GM12872 (cell line): ENCODE data around the gene C16orf78.
A peak's percentile ranks its signal among the peaks of the same experiment; 100 is the strongest.

ENCODE experiments used
- TF ChIP-seq, protein P1 (sequence below): IDR thresholded peaks from 3 replicates; pipeline ENCODE4 v1.5.1; 2011; ENCODE audit warnings: low read depth, mild to moderate bottlenecking, low read length, moderate library complexity; ENCODE audit not compliant: insufficient read depth

The C16orf78 gene

DNA sequence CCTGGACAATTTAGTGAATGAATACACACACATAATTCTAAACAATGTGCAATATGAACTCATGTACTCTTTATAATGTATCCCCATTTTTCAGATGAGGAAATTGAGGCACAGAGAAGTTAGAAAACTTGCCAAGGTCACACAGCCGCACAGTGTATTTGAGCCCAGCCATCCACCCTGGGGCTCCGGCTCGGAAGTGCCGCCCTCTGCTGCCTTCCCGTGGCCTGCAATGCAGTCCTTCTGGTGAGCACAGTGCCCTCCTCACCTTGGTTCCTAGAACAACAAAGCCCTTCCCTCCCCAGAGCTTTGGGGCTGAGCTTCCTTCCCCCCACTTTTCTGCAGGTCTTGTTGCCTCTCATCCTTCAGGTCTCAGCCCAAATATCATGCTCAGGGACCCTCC, 63.7 kb downstream of the C16orf78 start:
- TF ChIP-seq, protein P1, sequence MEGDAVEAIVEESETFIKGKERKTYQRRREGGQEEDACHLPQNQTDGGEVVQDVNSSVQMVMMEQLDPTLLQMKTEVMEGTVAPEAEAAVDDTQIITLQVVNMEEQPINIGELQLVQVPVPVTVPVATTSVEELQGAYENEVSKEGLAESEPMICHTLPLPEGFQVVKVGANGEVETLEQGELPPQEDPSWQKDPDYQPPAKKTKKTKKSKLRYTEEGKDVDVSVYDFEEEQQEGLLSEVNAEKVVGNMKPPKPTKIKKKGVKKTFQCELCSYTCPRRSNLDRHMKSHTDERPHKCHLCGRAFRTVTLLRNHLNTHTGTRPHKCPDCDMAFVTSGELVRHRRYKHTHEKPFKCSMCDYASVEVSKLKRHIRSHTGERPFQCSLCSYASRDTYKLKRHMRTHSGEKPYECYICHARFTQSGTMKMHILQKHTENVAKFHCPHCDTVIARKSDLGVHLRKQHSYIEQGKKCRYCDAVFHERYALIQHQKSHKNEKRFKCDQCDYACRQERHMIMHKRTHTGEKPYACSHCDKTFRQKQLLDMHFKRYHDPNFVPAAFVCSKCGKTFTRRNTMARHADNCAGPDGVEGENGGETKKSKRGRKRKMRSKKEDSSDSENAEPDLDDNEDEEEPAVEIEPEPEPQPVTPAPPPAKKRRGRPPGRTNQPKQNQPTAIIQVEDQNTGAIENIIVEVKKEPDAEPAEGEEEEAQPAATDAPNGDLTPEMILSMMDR = 0 out of 3 replicates have a peak, but pooled peaks have one; percentile 3

DNA sequence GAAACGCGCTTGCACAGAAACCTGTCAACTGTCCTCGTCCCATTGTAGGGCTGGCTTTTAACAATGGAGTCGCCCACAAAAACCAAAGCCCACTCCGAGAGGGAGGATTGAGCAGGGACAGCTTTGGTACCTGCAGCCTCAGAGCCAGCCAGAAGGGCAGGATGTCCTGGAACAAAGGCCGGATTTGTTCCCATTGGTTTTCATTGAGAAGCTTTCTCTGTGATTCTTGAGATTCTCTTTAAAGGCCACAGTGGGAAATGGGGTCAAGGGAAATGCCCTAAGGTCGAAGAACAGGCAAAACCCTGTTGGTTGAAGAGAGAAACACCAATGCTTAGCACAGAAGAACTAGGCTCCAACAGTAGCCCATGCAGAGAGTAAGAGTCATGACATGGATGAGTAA, 65.4 kb downstream of the C16orf78 start:
- TF ChIP-seq, protein P1 = no peak

DNA sequence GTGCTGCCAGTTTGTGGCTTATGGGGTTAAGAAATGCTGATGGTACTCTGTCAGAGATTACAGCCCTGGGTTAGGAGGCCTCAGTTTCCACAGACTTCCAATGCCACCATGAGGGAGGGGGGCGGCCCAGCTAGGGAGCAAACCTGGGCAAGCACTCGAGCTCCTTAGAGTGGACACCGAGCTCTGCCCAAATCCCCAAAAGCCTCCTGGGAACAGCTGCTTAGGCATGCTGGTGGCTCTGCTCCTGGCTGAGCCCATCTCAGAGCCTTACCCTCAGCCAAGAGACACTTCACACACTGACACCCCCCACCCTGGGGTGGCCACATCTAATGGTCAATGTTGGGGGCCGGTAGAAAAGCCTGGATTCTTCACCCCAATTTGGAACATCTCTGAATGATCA, 66.1 kb downstream of the C16orf78 start:
- TF ChIP-seq, protein P1 = no peak

DNA sequence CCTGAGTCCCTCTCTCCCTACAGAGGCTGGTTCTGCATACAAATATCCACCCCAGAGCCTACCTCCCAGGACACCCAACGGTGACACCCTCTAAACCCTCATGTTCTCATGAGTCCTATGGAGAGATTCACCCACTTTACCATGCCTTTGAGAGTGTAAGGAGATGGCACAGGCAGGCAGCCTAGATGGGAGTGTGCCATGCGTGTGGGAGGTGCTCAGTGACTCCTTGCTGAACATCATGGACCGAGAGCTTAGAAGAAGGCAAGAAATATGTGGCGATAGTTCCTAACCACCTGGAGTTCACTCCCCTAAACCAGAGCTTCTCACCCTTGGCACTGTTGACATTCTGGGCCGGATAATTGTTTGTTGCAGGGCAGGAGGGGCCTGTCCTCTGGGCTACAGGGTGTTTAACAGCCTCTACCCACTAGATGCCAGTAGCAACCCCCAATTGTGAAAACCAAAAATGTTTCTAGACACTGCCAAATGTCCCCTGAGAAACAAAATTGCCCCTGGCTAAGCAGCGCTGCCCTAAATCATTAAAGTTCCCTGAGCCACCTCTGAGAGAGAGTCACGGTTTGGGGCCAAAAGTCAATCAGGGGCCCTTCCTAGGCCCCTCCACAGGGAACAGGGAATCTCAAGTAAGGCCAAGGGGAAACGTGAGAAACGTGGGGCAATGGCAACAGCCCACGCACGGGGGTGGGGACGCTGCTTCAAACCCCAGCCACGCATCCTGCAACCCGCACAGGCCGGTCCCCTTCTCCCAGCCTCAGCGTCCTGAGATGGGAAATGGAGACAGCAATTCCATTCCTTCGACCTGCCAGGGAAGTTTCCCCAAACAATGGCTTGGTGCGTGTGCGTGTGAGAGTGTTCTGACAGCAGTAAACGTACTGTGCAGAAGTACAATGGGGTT, 66.8 kb downstream of the C16orf78 start:
- TF ChIP-seq, protein P1 = peak; percentile 42; the same call in 1 of the 3 replicates

DNA sequence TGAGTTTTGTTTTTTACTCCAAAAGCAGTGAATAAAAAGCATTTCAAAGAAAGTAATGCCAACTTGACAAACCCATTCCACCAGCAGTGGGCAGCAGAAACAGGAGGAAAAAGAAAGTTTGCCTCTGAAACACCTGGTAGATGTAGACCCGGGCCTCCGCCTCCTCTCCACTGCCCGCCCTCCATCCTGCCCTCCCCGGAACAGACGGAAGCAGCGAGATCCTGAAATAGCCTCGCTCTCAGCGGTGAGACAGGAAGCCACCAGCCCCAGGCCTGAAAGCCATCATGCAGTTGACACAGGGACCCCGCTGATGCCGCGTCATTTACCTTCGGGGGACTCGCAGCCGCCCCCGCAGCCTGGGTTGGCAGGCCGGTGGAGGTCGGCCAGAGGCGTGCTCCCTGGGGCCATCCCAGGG, 67.8 kb downstream of the C16orf78 start:
- TF ChIP-seq, protein P1 = peak; percentile 78

DNA sequence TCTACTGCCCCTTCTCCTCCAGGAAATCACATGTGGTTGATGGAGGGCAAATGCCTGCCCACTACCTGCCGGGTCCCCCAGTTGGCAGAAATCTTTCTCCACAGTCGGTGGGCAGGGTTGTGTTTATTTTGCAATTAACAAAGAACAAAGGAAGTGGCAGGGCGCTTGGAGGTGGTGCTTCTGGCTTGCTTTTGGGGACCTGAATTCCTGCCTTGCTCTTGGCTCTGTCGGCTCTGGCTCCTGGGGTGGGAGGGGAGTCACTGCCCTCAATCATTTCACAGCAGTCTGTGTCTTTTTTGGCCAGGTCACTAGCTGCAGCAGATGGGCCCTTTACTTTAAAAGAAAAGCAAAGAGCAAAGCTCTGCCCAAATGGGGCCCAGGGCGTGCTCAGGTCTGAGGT, 69.2 kb downstream of the C16orf78 start:
- TF ChIP-seq, protein P1 = no peak

DNA sequence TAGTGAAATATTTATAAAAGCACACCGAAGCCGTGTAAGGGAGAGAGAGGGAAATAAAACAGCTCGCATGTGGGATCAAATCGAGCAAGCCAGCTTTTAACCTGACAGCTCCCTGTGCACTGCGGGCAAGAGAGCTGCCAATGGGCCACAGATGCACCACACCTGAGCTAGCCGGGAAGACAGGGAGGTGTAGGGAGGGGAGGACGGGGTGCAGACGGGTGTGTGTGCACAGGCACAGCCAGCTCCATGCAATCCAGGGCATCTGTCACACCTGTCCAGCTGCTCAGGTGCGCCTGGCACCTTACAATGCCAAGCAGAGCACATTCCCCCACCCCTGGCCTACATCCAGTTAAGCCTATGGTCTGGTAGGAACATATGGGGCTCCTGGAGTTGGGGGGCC, 70.0 kb downstream of the C16orf78 start:
- TF ChIP-seq, protein P1 = no peak
